ENCODE measurements around the gene CMSS1.

The CMSS1 gene

GRCh38 chr3:99817437-99818240 is at the start of gene CMSS1:
Gene CMSS1, plus strand, starts transcription at chr3:99817862.
- peak; percentile 94 for DNase-seq

- DNase-seq: no peak
Observed at GRCh38 chr3:99768126-99768525, 49.5 kb upstream of the CMSS1 start.

DNA sequence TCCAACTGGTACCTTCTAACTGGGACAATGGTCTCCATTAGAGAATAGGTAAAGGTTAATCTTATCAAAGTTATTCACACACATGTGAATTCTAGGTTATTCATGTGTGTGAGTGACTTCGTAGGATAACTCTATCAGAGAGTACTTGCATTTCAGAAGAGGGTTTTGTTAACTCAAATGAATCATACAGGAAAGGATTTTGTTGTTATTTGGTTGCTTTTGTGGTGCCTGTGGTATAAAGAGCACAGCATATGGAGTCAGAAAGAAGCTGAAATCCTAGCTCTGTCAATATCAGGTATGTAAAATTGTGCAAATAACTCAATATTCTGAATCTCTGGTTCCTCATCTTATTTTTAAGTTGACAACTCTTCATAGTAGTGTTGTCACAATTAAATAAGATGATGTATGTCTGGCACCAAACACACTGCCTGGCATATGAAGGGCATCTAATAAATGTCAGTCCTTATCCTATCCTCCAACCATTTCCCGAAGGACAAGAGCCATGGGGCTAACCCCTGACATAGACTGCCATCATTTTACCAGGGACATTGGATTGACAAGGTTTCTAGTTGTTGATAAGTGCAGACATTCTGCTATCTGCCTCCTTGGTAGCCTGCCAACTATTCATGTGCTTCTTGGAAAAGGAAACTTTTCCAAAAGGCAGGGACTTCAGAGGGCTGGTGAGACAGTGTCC is 48.7 kb upstream of the CMSS1 start:
- no peak for DNase-seq

GRCh38 chr3:99772171-99772570 is 45.5 kb upstream of the CMSS1 start:
- DNase-seq: no peak

DNA sequence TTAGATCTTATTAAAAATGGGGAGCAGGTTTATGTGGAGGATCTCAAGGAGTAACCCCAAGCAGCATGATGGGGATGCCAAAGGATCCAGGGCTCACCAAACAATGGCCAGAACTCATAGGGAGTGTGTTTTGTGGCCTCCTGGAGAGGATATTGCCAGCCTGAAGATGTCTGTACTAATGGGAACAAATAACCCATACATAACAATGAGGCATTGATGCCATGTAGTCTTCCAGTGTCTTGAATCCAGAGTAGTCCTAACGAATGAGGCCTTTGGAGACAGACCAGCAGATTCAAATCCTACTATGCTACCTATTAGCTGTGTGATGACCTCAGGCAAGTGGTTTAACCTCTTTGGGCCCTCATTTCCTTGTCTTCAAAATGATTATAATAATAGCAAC is 45.0 kb upstream of the CMSS1 start:
- no peak for DNase-seq

- no peak for DNase-seq
Observed at GRCh38 chr3:99774467-99774866, 43.2 kb upstream of the CMSS1 start.

DNA sequence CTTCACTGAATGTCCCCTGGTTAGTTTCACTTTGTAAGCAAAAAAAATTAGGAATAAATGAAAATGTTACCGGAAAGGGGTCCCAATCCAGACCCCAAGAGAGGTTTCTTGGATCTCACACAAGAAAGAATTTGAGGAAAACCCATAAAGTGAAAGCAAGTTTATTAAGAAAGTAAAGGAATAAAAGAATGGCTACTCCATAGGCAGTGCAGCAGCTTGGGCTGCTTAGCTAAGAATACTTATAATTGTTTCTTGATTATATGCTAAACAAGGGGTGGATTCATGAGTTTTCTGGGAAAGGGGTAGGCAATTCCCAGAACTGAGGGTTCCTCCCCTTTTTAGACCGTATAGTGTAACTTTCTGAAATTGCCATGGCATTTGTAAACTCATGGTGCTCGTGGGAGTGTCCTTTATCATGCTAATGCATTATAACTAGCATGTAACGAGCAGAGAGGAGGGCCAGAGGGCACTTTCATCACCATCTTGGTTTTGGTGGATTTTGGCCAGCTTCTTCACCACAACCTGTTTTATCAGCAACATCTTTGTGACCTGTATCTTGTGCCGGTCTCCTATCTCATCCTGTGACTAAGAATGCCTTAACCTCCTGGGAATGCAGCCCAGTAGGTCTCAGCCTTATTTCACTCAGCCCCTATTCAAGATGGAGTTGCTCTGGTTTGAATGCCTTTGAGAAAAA is 41.0 kb upstream of the CMSS1 start:
- DNase-seq: no peak

- no peak for DNase-seq
Observed at GRCh38 chr3:99777210-99777549, 40.5 kb upstream of the CMSS1 start.

GRCh38 chr3:99777708-99778107 is 40.0 kb upstream of the CMSS1 start:
- no peak for DNase-seq

GRCh38 chr3:99780749-99781148 is 36.9 kb upstream of the CMSS1 start:
- DNase-seq: no peak

DNA sequence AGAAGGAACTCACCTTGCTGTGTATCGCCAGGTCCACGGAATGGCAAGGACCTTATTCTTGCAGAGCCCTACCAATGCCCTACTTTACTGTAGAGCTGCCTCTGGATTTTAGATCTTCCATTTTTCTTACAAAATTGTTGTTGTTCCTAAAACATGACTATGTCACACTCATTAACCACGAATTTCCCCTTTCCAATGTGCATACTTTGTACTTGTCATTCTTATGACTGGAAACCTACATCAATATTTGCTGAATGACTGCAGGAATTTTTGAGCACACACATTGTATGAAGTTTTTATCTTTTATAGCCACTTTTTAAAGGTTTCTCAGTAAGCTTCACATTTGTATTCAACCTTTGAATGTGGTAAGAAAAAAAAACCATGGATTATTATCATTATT is 35.9 kb upstream of the CMSS1 start:
- no peak for DNase-seq

DNA sequence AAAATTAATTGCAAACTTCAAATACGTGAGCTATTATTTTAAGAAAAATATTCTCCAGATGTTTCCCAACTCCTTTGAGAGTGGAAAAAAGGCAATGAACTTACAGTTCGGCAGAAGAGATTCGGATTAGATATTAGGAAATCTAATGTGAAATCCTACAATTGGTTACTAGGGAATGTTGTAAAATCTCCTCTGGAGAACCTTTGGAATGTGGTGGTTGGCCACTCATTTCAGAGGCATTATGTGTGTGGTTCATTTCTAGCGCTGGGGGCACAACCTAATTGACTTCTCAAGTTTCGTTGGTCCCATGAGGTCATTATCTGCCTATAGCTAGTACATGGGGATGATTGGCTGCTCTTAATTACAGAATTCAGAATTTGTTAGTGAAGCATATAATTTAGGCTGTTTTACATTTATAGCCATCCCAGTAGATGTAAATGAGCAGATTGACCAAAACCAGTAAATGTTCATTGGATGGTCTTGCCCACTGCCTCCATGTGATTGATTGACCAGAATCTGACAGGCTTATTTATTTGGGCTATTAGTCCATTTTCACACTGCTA is 34.6 kb upstream of the CMSS1 start:
- no peak for DNase-seq

- DNase-seq: peak; percentile 27
Observed at GRCh38 chr3:99789011-99789721, 28.5 kb upstream of the CMSS1 start.

DNA sequence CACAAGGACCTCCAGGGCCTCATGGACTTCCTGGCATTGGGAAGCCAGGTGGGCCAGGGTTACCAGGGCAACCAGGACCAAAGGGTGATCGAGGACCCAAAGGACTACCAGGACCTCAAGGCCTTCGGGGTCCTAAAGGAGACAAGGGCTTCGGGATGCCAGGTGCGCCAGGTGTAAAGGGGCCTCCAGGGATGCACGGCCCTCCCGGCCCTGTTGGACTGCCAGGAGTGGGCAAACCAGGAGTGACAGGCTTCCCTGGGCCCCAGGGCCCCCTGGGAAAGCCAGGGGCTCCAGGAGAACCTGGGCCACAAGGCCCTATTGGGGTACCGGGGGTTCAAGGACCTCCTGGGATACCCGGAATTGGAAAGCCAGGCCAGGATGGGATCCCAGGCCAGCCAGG is 23.2 kb upstream of the CMSS1 start:
- DNase-seq: no peak

GRCh38 chr3:99795573-99795972 is 22.1 kb upstream of the CMSS1 start:
- DNase-seq: no peak

DNA sequence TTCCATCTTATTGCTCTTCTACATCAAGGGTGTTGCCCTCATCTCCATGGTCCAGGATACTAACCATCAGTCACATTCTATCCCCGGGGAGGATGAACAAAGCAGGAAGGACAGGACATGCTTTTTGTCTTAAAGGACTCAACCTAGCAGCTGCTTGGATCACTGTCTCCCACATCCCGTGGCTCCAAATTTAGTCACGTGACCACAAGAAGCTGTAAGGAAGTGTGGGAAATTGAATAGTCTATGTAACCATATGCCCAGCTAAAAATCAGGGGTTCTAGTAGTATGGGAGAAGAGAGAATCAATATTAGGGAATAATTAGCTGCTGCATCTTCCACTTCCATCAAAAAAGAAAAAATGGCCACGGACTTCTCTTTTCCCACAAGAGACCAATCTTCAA is 18.2 kb upstream of the CMSS1 start:
- DNase-seq: no peak

DNA sequence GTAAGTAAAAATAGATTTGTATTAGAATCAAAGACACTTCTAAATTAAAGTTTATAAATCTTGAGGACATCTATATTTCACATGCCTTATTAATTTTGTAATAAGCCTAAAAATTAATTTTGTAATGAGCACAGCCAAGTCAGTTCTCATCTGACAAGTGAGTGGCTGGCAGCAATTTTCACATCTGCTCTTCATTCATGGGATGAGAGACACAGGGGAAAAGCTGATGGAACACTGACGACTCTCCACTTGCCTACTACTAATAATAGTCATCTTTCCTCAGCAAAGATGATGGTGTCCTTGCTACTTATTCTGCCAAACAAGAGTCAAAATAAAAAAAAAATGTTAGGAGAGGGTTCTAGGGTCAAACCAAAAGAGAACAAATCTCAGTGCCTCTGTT is 14.4 kb upstream of the CMSS1 start:
- no peak for DNase-seq

DNA sequence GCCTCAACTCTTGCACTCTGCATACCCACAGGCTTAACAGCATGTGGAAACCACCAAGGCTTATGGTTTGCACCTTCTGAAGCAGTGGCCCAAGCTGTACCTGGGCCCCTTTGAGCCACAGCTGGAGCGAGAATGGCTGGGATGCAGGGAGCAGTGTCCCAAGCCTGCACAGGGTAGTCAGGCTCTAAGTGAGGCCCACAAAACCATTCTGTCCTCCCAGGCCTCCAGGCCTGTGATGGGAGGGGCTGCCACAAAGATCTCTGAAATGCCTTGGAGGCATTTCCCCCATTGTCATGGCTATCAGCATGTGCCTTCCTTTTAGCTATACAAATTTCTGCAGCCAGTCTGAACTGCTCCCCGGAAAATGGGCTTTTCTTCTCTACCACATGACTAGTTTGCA is 12.5 kb upstream of the CMSS1 start:
- no peak for DNase-seq

GRCh38 chr3:99808163-99808794 is 9.4 kb upstream of the CMSS1 start:
- DNase-seq: peak; percentile 65

- DNase-seq: no peak
Observed at GRCh38 chr3:99809565-99809964, 8.1 kb upstream of the CMSS1 start.

GRCh38 chr3:99810403-99810802 is 7.3 kb upstream of the CMSS1 start:
- no peak for DNase-seq

GRCh38 chr3:99817047-99817436 is 620 bp upstream of the CMSS1 start:
- DNase-seq: no peak

DNA sequence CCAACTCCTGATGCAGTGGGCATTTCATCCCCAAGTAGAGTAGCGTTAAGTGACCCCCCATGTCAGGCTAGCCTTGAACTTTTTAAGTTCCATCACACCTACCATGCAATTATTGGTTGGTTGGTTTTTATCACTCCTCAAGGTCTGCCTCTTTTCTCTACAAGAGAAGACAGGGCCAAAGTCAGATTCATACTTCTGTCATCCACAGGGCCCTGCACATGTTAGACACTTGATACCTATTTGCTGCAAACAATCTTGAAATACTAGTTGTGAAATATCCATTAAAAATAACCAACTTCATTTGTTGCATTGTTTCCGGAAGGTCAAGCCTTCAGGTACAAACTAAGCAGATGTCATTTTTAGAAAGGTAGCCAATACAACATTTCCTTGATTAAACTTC is 1.2 kb downstream of the CMSS1 start:
- no peak for DNase-seq
